ENCODE data around the gene MSH5. TPM values are rescaled to one million over a fixed set of nuclear protein-coding genes. Genes with fewer than 3 reads are reported as not detected.

MSH5 gene
- total and polyA plus RNA-seq, 2 of the 13 experiments (the other 11 are each of a cell fraction or from before 2014, with no cell fraction given) = 10.2 to 38.7 TPM

DNA sequence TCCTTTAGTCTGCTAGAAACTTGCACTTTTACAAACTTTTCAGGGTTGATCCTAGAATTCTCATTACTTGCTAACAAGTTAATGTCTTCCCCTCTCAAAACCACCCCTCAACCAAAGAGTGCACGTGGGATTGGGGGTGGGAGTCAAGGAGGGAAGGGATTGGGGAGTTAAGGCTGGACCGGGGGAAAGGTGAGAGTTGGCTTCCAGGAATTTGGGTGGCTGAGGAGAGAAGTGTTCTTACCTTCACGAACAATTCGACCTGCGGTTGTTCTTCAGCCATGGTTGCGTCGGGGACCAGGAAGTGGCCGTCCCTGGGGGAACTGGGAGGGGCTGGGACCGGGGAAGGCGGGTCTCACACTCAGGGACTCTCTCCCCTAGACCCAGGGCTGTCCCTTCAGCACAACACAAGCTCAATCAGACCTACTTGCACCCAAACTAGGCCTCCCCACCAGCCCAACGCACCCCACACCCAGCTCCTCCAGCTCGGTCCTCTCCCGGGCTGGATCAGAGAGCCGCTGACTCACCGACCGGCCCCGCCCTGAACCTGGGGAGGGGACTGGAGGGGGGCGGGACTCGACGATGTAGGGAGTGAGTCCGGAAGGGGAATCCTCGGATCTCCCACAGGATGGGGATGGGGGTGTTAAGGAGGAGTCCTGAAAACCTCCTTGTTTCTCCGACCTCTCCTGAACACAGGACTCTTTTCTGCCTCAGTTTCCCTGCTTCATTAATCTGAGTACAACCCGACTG lies 3.6 kb upstream of the MSH5 start, which contains the start of gene CLIC1 (continued):
- no peak for TF ChIP-seq ZNF83 (CRISPR knock-in tag; IDR thresholded peaks at IDR 0.05; ENCODE audit: borderline replicate concordance)
- no peak for TF ChIP-seq ATM (IDR thresholded peaks at IDR 0.05; ENCODE audit: borderline replicate concordance)
- TF ChIP-seq ZNF891 (CRISPR knock-in tag; IDR thresholded peaks at IDR 0.05) = peak; percentile 69
- TF ChIP-seq SAFB2 (CRISPR knock-in tag; IDR thresholded peaks at IDR 0.05; ENCODE audit: borderline replicate concordance, low read depth) = no peak
- TF ChIP-seq ZNF709 (CRISPR knock-in tag; IDR thresholded peaks at IDR 0.05) = no peak
- TF ChIP-seq, protein P1, sequence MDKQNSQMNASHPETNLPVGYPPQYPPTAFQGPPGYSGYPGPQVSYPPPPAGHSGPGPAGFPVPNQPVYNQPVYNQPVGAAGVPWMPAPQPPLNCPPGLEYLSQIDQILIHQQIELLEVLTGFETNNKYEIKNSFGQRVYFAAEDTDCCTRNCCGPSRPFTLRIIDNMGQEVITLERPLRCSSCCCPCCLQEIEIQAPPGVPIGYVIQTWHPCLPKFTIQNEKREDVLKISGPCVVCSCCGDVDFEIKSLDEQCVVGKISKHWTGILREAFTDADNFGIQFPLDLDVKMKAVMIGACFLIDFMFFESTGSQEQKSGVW (CRISPR knock-in tag; IDR thresholded peaks at IDR 0.05; ENCODE audit: borderline replicate concordance) = no peak
- TF ChIP-seq, protein P2, sequence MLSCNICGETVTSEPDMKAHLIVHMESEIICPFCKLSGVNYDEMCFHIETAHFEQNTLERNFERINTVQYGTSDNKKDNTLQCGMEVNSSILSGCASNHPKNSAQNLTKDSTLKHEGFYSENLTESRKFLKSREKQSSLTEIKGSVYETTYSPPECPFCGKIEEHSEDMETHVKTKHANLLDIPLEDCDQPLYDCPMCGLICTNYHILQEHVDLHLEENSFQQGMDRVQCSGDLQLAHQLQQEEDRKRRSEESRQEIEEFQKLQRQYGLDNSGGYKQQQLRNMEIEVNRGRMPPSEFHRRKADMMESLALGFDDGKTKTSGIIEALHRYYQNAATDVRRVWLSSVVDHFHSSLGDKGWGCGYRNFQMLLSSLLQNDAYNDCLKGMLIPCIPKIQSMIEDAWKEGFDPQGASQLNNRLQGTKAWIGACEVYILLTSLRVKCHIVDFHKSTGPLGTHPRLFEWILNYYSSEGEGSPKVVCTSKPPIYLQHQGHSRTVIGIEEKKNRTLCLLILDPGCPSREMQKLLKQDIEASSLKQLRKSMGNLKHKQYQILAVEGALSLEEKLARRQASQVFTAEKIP (CRISPR knock-in tag; IDR thresholded peaks at IDR 0.05; ENCODE audit: borderline replicate concordance) = no peak
- TF ChIP-seq POLR2A (IDR thresholded peaks at IDR 0.05; ENCODE audit: insufficient read depth in 1 of 2, low read depth in 2 of 2, low read length in 2 of 2) = peak in 1 of 2 experiments; percentile 68; a peak in 2 of 4 replicates
- TF ChIP-seq ARNT (IDR thresholded peaks at IDR 0.05) = no peak
- no peak for TF ChIP-seq ATAD3A (CRISPR knock-in tag; IDR thresholded peaks at IDR 0.05)
- no peak for TF ChIP-seq NFIB (CRISPR knock-in tag; IDR thresholded peaks at IDR 0.05; ENCODE audit: borderline replicate concordance)
- TF ChIP-seq TOE1 (CRISPR knock-in tag; IDR thresholded peaks at IDR 0.05) = no peak
- TF ChIP-seq MEIS1 (CRISPR knock-in tag; IDR thresholded peaks at IDR 0.05; ENCODE audit: borderline replicate concordance) = no peak
- TF ChIP-seq, protein P3, sequence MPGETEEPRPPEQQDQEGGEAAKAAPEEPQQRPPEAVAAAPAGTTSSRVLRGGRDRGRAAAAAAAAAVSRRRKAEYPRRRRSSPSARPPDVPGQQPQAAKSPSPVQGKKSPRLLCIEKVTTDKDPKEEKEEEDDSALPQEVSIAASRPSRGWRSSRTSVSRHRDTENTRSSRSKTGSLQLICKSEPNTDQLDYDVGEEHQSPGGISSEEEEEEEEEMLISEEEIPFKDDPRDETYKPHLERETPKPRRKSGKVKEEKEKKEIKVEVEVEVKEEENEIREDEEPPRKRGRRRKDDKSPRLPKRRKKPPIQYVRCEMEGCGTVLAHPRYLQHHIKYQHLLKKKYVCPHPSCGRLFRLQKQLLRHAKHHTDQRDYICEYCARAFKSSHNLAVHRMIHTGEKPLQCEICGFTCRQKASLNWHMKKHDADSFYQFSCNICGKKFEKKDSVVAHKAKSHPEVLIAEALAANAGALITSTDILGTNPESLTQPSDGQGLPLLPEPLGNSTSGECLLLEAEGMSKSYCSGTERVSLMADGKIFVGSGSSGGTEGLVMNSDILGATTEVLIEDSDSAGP (CRISPR knock-in tag; IDR thresholded peaks at IDR 0.05; ENCODE audit: borderline replicate concordance) = no peak; the same call in none of the 2 replicates
- 0 out of 2 replicates have a peak, but pooled peaks have one; percentile 61 for TF ChIP-seq ZNF484 (CRISPR knock-in tag; IDR thresholded peaks at IDR 0.05; ENCODE audit: borderline replicate concordance, low read depth)
- TF ChIP-seq ZNF670 (CRISPR knock-in tag; IDR thresholded peaks at IDR 0.05; ENCODE audit: borderline replicate concordance) = no peak
- TF ChIP-seq TGIF2 (CRISPR knock-in tag; IDR thresholded peaks at IDR 0.05) = peak; percentile 91
- TF ChIP-seq, protein P4, sequence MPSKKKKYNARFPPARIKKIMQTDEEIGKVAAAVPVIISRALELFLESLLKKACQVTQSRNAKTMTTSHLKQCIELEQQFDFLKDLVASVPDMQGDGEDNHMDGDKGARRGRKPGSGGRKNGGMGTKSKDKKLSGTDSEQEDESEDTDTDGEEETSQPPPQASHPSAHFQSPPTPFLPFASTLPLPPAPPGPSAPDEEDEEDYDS (CRISPR knock-in tag; IDR thresholded peaks at IDR 0.05) = peak; percentile 96
- TF ChIP-seq, protein P5, sequence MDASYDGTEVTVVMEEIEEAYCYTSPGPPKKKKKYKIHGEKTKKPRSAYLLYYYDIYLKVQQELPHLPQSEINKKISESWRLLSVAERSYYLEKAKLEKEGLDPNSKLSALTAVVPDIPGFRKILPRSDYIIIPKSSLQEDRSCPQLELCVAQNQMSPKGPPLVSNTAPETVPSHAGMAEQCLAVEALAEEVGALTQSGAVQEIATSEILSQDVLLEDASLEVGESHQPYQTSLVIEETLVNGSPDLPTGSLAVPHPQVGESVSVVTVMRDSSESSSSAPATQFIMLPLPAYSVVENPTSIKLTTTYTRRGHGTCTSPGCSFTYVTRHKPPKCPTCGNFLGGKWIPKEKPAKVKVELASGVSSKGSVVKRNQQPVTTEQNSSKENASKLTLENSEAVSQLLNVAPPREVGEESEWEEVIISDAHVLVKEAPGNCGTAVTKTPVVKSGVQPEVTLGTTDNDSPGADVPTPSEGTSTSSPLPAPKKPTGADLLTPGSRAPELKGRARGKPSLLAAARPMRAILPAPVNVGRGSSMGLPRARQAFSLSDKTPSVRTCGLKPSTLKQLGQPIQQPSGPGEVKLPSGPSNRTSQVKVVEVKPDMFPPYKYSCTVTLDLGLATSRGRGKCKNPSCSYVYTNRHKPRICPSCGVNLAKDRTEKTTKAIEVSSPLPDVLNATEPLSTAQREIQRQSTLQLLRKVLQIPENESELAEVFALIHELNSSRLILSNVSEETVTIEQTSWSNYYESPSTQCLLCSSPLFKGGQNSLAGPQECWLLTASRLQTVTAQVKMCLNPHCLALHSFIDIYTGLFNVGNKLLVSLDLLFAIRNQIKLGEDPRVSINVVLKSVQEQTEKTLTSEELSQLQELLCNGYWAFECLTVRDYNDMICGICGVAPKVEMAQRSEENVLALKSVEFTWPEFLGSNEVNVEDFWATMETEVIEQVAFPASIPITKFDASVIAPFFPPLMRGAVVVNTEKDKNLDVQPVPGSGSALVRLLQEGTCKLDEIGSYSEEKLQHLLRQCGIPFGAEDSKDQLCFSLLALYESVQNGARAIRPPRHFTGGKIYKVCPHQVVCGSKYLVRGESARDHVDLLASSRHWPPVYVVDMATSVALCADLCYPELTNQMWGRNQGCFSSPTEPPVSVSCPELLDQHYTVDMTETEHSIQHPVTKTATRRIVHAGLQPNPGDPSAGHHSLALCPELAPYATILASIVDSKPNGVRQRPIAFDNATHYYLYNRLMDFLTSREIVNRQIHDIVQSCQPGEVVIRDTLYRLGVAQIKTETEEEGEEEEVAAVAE (CRISPR knock-in tag; IDR thresholded peaks at IDR 0.05; ENCODE audit: borderline replicate concordance) = peak; percentile 83; the same call in 1 of the 2 replicates
- TF ChIP-seq, protein P6, sequence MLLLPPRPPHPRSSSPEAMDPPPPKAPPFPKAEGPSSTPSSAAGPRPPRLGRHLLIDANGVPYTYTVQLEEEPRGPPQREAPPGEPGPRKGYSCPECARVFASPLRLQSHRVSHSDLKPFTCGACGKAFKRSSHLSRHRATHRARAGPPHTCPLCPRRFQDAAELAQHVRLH (CRISPR knock-in tag; IDR thresholded peaks at IDR 0.05; ENCODE audit: borderline replicate concordance, low read depth) = peak; percentile 65

All from HepG2 (cell line).